Colonic mucosa (tissue), 4 donors: Measurements from ENCODE around the gene ABHD14A. TPM values are rescaled to one million over a fixed set of nuclear protein-coding genes. Genes with fewer than 3 reads are reported as not detected.

Experiments
- DNase-seq: peaks from one replicate; pipeline ENCODE4 v3.0.0-alpha.2; 2020
- H3K27ac ChIP-seq: fragments of 200-600 bp; one replicate; pipeline ENCODE4 v1.8.0; 2021
- H3K27me3 ChIP-seq: fragments of 200-600 bp; one replicate; pipeline ENCODE4 v1.8.0; 2021
- H3K36me3 ChIP-seq: fragments of 200-600 bp; one replicate; pipeline ENCODE4 v1.8.0; 2021
- H3K4me1 ChIP-seq: fragments of 200-600 bp; one replicate; pipeline ENCODE4 v1.8.0; 2021; ENCODE audit warnings: mild to moderate bottlenecking
- H3K4me3 ChIP-seq: fragments of 200-600 bp; one replicate; pipeline ENCODE4 v1.8.0; 2021
- H3K9ac ChIP-seq, 2 donors: one replicate each; pipeline ENCODE4 v1.7.0; 2013; ENCODE audit warnings: control low read depth in 2 of 2, low read depth in 2 of 2, low read length in 2 of 2
- H3K9me3 ChIP-seq: fragments of 200-600 bp; one replicate; pipeline ENCODE4 v1.8.0; 2021
- intact Hi-C: fragments of 100-400 bp; cut with DNase I; formaldehyde crosslinking; loops from one replicate; pipeline ENCODE4 v1.14.1; 2022
- total RNA-seq, 2 donors: library from RNA; stranded (reverse); fragmentation: NEBNext Ultra II Directional in 1 of 2; extraction: Animal tissue kit (Norgen Biotek cat#: 25700) in 1 of 2; gene quantifications; one replicate each; pipeline ENCODE4 v1.2.1, GENCODE V29; 2021
- TF ChIP-seq, protein P1 (sequence below): fragments of 200-600 bp; IDR thresholded peaks from one replicate; pipeline ENCODE4 v1.8.0; 2022; ENCODE audit warnings: antibody characterized with exemption, mild to moderate bottlenecking
- donor health status: healthy.
- donor health status: DM: no; HTN: no; CAD: no.
- donor health status: DM: no; HTN: no; CAD: no.

The ABHD14A gene
- total RNA-seq, 2 donors from 2014 or later = 7.4 to 9.6 TPM

DNA sequence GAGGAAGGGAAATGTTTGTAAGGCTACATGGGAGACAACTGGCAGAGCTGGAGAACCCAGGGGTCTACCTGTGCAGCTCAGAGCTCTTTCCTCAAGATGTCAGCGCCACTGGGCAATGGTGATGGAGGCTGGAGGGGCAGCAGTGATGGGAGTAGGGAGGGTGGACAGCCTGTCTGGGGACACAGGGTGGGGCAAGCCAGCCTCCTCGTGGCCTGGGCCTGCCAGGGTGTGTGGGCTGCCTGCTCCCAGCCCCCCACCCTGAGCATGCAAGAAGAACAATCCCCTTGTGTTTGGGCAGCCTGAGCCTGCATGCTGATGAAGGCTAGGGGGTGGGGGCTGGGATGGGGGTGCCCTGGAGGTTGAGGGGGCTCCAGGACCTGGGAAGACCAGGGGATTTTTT lies 8.8 kb upstream of the ABHD14A start:
- Histone ChIP-seq H3K4me3 (no peak overlapping the region), H3K36me3 (no peaks in the 10 kb centered on the region), H3K27ac (no peak overlapping the region), H3K4me1 (no peaks in the 10 kb centered on the region), H3K27me3 (no peaks in the 10 kb centered on the region), H3K9me3 (no peaks in the 10 kb centered on the region), H3K9ac (peak overlapping the region in 1 of 2 donors; percentile 87)
- DNase-seq = no peak
- intact Hi-C loops = no loop called here
- TF ChIP-seq, protein P1, sequence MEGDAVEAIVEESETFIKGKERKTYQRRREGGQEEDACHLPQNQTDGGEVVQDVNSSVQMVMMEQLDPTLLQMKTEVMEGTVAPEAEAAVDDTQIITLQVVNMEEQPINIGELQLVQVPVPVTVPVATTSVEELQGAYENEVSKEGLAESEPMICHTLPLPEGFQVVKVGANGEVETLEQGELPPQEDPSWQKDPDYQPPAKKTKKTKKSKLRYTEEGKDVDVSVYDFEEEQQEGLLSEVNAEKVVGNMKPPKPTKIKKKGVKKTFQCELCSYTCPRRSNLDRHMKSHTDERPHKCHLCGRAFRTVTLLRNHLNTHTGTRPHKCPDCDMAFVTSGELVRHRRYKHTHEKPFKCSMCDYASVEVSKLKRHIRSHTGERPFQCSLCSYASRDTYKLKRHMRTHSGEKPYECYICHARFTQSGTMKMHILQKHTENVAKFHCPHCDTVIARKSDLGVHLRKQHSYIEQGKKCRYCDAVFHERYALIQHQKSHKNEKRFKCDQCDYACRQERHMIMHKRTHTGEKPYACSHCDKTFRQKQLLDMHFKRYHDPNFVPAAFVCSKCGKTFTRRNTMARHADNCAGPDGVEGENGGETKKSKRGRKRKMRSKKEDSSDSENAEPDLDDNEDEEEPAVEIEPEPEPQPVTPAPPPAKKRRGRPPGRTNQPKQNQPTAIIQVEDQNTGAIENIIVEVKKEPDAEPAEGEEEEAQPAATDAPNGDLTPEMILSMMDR = no peak

DNA sequence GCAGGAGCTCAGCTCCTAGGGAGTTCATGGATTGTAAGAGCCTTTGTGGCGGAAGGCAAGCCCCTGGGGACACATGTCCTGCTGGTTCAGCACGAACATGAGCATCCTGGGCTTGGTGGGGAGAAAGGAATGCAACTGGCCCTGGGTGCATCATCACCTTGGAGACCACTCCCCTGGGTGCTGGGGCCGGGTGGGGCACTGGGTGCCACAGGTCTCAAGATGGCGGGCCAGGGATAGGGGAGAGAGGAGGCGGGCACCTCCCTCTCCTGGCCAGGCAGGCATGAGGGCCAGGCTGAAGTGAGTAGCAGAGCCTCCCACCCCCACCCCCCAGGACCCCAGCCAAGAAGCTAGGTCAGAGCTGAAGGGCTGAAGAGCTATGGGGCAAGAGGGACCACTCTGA lies 8.4 kb upstream of the ABHD14A start:
- Histone ChIP-seq H3K4me1 (no peaks in the 10 kb centered on the region), H3K9ac (peak overlapping the region; percentile 77 to 87), H3K27me3 (no peaks in the 10 kb centered on the region), H3K36me3 (no peaks in the 10 kb centered on the region), H3K4me3 (peak overlapping the region; percentile 60), H3K27ac (no peak overlapping the region), H3K9me3 (no peaks in the 10 kb centered on the region)
- no peak for DNase-seq
- intact Hi-C loops = no loop called here
- TF ChIP-seq, protein P1 = no peak

DNA sequence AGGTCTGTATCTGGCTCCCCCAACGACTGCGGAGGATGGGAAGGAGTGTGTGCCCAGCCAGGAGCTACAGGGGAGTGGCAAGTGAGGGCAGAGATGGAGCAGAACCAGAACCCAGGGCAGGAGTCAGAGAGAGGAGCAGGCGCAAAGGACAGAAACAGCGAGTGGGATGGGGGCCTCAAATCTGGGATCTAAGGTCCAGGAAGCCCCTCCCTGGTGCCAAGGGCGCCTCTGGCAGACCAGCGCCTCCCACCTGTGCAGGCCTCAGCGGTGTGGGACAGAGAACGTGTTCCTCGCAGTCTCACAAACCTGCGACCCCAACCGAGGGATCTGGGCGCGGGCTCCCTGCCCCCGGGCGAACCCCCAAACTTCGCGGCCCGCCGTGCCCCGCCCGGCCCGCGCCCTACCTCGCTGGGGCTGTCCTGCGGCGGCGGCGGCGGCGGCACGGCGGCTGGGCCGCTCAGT lies 7.9 kb upstream of the ABHD14A start:
- Histone ChIP-seq H3K9me3 (no peaks in the 10 kb centered on the region), H3K9ac (peak overlapping the region; percentile 77 to 87), H3K4me3 (peak overlapping the region; percentile 60), H3K4me1 (no peaks in the 10 kb centered on the region), H3K36me3 (no peaks in the 10 kb centered on the region), H3K27ac (peak overlapping the region; percentile 55), H3K27me3 (no peaks in the 10 kb centered on the region)
- TF ChIP-seq, protein P1 = no peak
- intact Hi-C loops = no loop called here
- no peak for DNase-seq

DNA sequence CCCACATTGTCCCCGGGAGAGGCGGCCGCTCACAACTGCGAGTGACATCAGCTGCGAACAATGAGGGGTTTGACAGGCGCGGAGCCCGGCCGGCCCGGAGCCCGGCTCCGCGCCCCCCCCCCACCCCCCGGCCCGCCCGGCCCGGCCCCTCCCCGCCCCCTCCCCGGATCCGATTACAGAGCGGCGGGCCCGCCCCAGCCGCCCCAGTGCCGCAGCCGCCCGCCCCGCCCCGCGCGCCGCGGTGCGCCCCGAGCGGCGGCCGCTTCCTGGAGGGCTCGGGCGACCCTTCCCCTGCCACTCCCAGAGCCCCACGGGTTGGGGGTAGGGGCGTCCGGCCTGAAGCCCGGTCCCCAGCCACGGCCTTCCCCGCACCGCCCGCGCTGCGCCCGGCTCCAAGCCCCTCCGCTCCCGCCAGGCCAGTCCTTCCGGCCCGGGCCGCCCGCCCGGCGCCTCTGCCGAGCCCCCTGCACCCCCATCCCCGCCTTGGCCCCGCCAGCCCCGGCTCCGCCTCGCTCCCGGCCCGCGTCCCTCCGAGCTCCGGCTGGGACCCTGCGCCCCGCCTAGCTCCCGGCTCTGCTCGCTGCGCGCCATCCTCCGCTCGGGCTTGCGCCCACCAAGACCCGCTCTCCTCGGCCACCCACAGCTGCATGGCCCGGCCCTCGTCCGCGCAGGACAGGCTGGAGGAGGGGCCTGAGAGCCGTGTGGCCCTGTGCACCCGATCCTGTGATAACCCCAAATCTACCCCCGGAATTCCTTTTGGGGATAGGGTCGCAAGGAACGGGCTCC lies 7.3 kb upstream of the ABHD14A start, which contains the start of gene PCBP4:
TSS of gene PCBP4 (minus strand) at position 71 of the 786 bp plus-strand sequence. CDS start 6,214 bp downstream, outside the sequence.
- peak; percentile 64 for DNase-seq
- Histone ChIP-seq H3K4me3 (peak within 1 kb of the TSS; percentile 60), H3K4me1 (no peaks in the 10 kb centered on the region), H3K9ac (peak within 1 kb of the TSS; percentile 81 to 89), H3K27ac (peak within 1 kb of the TSS; percentile 80), H3K27me3 (no peaks in the 10 kb centered on the region), H3K9me3 (no peaks in the 10 kb centered on the region), H3K36me3 (no peaks in the 10 kb centered on the region)
- intact Hi-C loops = no loop called here
- TF ChIP-seq, protein P1 = no peak

DNA sequence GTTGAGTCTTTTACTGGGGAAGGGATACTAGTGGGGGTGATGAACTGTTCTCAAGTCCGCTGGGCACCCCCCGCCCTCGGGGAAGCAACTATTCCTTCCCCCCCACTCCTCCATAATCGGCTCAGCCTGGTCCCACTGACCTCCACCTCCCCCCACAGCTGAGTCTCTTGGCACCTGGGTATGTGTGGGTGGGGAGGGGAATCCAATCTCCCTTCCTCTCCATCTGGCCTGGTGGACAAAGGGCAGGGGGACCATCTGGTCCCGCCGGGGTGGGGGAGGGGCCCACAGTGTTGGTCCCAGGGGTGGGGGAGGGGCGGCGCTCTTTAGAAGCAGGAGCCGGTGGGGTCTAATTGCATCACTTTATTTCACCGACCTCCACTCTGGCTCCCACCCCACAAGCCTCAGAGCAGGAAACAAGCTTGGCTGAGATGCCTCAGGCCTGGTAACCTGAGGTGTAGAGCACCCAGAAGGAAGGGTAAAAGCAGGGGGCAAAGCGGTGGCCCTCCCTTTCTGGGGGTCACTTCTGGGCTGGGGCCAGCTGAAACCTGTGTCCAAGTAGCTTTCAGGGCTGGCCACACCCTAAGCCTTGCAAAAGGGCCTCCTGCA lies 6.6 kb upstream of the ABHD14A start:
- Histone ChIP-seq H3K9ac (peak overlapping the region; percentile 81 to 89), H3K27ac (peak overlapping the region; percentile 80), H3K36me3 (no peaks in the 10 kb centered on the region), H3K4me1 (no peaks in the 10 kb centered on the region), H3K4me3 (peak overlapping the region; percentile 60), H3K9me3 (no peaks in the 10 kb centered on the region), H3K27me3 (no peaks in the 10 kb centered on the region)
- DNase-seq = no peak
- intact Hi-C loops = no loop called here
- TF ChIP-seq, protein P1 = no peak
